Vagina (tissue), 2 donors: ENCODE results near the gene TGFB2. TPM values are rescaled to one million over a fixed set of nuclear protein-coding genes. Genes with fewer than 3 reads are reported as not detected.

ENCODE experiments used
- DNase-seq, 2 donors: peaks; one replicate each; pipeline ENCODE4 v3.0.0-alpha.2; 2017; ENCODE audit errors: extremely low spot score in 2 of 2
- H3K27ac ChIP-seq: fragments of 200-600 bp; sonication (generic); one replicate; pipeline ENCODE4 v1.5.1; 2019
- H3K27me3 ChIP-seq: fragments of 200-600 bp; sonication (generic); one replicate; pipeline ENCODE4 v1.5.1; 2019
- H3K36me3 ChIP-seq, 2 donors: fragments of 200-600 bp; sonication (generic); one replicate each; pipeline ENCODE4 v1.5.1; 2017 to 2019
- H3K4me1 ChIP-seq: fragments of 200-600 bp; sonication (generic); one replicate; pipeline ENCODE4 v1.5.1; 2019
- H3K4me3 ChIP-seq, 2 donors: fragments of 200-600 bp; sonication (generic); 1 replicate in 1 of 2; 2 replicates in 1 of 2; pipeline ENCODE4 v1.5.1; 2016 to 2019
- H3K9me3 ChIP-seq: fragments of 200-600 bp; sonication (generic); one replicate; pipeline ENCODE4 v1.5.1; 2019
- POLR2A ChIP-seq, 2 donors: fragments of 450-650 bp; IDR thresholded peaks; one replicate each; pipeline ENCODE4 v1.6.1; 2017; ENCODE audit warnings: antibody characterized with exemption in 2 of 2, mild to moderate bottlenecking in 2 of 2, moderate library complexity in 2 of 2
- POLR2AphosphoS5 ChIP-seq, 2 donors: sonication (generic); formaldehyde crosslinking; IDR thresholded peaks; one replicate each; pipeline ENCODE4 v1.9.0; 2017; ENCODE audit warnings: antibody characterized with exemption in 2 of 2, mild to moderate bottlenecking in 2 of 2, low read depth in 1 of 2; ENCODE audit not compliant: insufficient read depth in 1 of 2
- intact Hi-C: fragments of 100-400 bp; cut with DNase I; formaldehyde crosslinking; loops from one replicate; pipeline ENCODE4 v1.15.1; 2023
- total RNA-seq: library from RNA; depleted of rRNA; stranded (reverse); fragments of >200 nt; gene quantifications from one replicate; pipeline ENCODE4 v1.2.3, GENCODE V29; 2016
- TF ChIP-seq, protein P1 (sequence below), 3 experiments: fragments of 450-650 bp in 2 of 3; fragments of 200-600 bp in 1 of 3; sonication (generic) in 1 of 3; IDR thresholded peaks; one replicate each; pipeline ENCODE4 v1.5.1; 2017 to 2019; ENCODE audit warnings: antibody characterized with exemption in 3 of 3, mild to moderate bottlenecking in 2 of 3, moderate library complexity in 2 of 3

Gene TGFB2
- total RNA-seq, 1 donor from 2014 or later, result 16.9 TPM

DNA sequence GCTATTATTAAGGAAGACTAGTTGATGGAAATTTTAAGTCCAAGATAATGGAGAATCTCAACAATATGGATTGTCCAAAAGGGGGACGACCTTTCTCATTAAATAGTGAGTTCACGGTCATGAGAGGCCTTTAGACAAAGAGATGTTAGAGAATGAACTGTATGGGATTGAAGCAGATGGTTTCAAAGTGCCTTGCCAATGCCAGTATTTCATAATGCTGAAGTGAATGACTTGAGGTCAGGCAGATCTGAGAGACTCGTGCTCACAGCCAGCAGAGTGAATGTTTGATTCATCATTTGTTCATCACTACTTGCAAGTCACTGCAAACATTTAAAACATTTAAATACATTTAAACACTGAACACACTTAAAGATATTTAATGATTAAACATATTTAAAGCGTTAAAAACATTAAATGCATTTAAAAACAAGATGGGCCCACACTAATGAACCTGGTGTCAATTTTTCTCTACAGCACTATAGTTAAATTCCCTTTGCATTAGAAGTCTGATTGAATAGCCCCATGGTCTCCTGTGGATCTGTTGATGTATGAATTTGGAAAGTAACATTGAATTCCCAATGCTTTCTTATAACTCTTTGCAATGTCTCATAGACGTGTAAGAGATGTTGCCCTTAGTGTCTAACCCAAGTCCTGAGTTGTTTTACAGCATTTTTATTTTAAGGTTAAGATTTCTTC lies 80.7 kb downstream of the TGFB2 start:
- Histone ChIP-seq H3K27ac (no peak overlapping the region), H3K4me3 (no peak overlapping the region), H3K4me1 (no peaks in the 10 kb centered on the region), H3K36me3 (no peaks in the 10 kb centered on the region), H3K27me3 (no peaks in the 10 kb centered on the region), H3K9me3 (no peaks in the 10 kb centered on the region)
- no peak for TF ChIP-seq POLR2AphosphoS5 (IDR thresholded peaks at IDR 0.05; ENCODE audit: insufficient read depth in 1 of 2, low read depth in 1 of 2)
- TF ChIP-seq POLR2A (IDR thresholded peaks at IDR 0.05), result no peak
- TF ChIP-seq, protein P1, sequence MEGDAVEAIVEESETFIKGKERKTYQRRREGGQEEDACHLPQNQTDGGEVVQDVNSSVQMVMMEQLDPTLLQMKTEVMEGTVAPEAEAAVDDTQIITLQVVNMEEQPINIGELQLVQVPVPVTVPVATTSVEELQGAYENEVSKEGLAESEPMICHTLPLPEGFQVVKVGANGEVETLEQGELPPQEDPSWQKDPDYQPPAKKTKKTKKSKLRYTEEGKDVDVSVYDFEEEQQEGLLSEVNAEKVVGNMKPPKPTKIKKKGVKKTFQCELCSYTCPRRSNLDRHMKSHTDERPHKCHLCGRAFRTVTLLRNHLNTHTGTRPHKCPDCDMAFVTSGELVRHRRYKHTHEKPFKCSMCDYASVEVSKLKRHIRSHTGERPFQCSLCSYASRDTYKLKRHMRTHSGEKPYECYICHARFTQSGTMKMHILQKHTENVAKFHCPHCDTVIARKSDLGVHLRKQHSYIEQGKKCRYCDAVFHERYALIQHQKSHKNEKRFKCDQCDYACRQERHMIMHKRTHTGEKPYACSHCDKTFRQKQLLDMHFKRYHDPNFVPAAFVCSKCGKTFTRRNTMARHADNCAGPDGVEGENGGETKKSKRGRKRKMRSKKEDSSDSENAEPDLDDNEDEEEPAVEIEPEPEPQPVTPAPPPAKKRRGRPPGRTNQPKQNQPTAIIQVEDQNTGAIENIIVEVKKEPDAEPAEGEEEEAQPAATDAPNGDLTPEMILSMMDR (IDR thresholded peaks at IDR 0.05), result no peak
- DNase-seq, result no peak
- intact Hi-C loops, result no loop called here

DNA sequence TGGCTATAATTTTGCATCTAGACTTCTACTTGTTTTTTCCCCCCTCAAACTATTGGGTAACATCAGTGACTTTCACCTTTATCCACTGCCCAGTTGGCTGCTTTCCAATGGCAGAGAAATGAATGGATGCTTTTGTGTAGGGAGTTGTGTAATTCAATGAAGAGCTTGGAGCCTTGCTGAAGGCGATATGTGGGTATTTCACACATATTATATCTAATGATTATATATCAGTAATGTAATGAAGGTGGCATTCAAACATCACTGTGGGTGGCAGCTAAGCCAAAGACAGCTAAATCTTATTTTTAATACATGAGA lies 81.2 kb downstream of the TGFB2 start:
- no peak overlapping the region for H3K27ac ChIP-seq
- TF ChIP-seq, protein P1 (IDR thresholded peaks at IDR 0.05), result no peak
- TF ChIP-seq POLR2AphosphoS5 (IDR thresholded peaks at IDR 0.05; ENCODE audit: insufficient read depth in 1 of 2, low read depth in 1 of 2) (no peak), POLR2A (IDR thresholded peaks at IDR 0.05) (no peak)
- H3K4me3 ChIP-seq, result no peak overlapping the region
- no peaks in the 10 kb centered on the region for H3K4me1 ChIP-seq
- no peak for DNase-seq
- intact Hi-C loops, result no loop called here
- no peaks in the 10 kb centered on the region for H3K36me3 ChIP-seq
- H3K27me3 ChIP-seq, result no peaks in the 10 kb centered on the region
- H3K9me3 ChIP-seq, result no peaks in the 10 kb centered on the region

DNA sequence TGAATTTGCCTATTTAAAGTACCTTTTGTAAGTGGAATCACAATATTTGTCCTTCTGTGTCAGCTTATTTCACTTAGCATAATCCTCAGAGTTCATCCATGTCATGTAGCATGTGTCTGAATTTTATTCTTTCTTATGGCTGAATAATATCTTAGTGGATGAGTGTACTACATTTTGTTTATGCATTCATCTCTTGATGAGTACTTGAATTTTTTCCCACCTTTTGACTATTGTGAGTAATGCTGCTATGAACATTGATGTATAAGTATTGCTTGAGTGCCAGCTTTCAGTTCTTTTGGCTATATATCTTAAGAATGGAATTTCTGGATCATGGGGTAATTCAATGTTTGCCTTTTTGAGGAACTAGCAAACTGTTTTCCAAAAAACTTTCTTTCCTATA lies 84.2 kb downstream of the TGFB2 start:
- H3K27me3 ChIP-seq, result no peaks in the 10 kb centered on the region
- H3K27ac ChIP-seq, result no peak overlapping the region
- DNase-seq, result no peak
- no peak overlapping the region for H3K4me3 ChIP-seq
- H3K4me1 ChIP-seq, result no peaks in the 10 kb centered on the region
- H3K36me3 ChIP-seq, result no peaks in the 10 kb centered on the region
- intact Hi-C loops, result no loop called here
- TF ChIP-seq POLR2AphosphoS5 (IDR thresholded peaks at IDR 0.05; ENCODE audit: insufficient read depth in 1 of 2, low read depth in 1 of 2), result no peak
- TF ChIP-seq, protein P1 (IDR thresholded peaks at IDR 0.05), result no peak
- TF ChIP-seq POLR2A (IDR thresholded peaks at IDR 0.05), result no peak
- H3K9me3 ChIP-seq, result no peaks in the 10 kb centered on the region

DNA sequence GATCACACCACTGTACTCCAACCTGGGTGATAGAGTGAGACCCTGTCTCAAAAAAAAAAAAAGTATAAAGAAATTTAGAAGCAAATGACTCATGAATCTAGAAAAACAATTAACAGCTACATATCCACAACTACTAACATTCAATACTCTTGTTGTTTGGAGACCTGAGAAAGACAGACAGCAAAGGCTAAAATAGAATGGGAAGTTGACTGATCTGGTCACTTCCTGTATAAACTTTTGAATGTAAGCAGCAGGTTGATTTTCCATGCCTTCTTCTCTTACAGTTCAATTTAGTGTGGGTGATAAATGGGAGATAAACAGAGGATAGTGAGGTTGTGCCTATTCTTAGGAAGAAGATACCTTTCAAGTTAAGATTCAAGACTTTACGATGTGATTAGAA lies 85.2 kb downstream of the TGFB2 start:
- H3K4me3 ChIP-seq, result no peak overlapping the region
- H3K4me1 ChIP-seq, result no peaks in the 10 kb centered on the region
- H3K27me3 ChIP-seq, result no peaks in the 10 kb centered on the region
- no peak for DNase-seq
- intact Hi-C loops, result no loop called here
- H3K36me3 ChIP-seq, result peaks cover 0 to 9% of the 10 kb centered on the region in 2 donors
- TF ChIP-seq POLR2AphosphoS5 (IDR thresholded peaks at IDR 0.05; ENCODE audit: insufficient read depth in 1 of 2, low read depth in 1 of 2), result no peak
- TF ChIP-seq, protein P1 (IDR thresholded peaks at IDR 0.05), result no peak
- no peak for TF ChIP-seq POLR2A (IDR thresholded peaks at IDR 0.05)
- H3K9me3 ChIP-seq, result no peaks in the 10 kb centered on the region
- H3K27ac ChIP-seq, result no peak overlapping the region

GRCh38 chr1:218430822-218431221 lies 85.7 kb downstream of the TGFB2 start:
- Histone ChIP-seq H3K9me3 (no peaks in the 10 kb centered on the region), H3K4me1 (no peaks in the 10 kb centered on the region), H3K27ac (no peak overlapping the region), H3K4me3 (no peak overlapping the region), H3K27me3 (no peaks in the 10 kb centered on the region), H3K36me3 (peaks cover 0 to 9% of the 10 kb centered on the region in 2 donors)
- TF ChIP-seq POLR2AphosphoS5 (IDR thresholded peaks at IDR 0.05; ENCODE audit: insufficient read depth in 1 of 2, low read depth in 1 of 2), result no peak
- no peak for TF ChIP-seq POLR2A (IDR thresholded peaks at IDR 0.05)
- TF ChIP-seq, protein P1 (IDR thresholded peaks at IDR 0.05), result no peak
- intact Hi-C loops, result no loop called here
- no peak for DNase-seq
